D721Med (cell line): ENCODE measurements around the gene MAP1A.

Source experiments
- DNase-seq: peaks from one replicate; pipeline ENCODE4 v3.0.0; 2011; ENCODE audit warnings: low spot score; ENCODE audit not compliant: insufficient read length
- FAIRE-seq: peaks from 2 replicates; lab custom pipeline; 2011; peaks lifted over from hg19 to GRCh38; lab: Jason Lieb, UNC
- TF ChIP-seq, protein P1 (sequence below): IDR thresholded peaks from 2 replicates; pipeline ENCODE4 v1.5.1; 2012; ENCODE audit warnings: mild to moderate bottlenecking, control low read depth; ENCODE audit not compliant: insufficient read depth; ENCODE audit errors: missing control alignments

Gene MAP1A

DNA sequence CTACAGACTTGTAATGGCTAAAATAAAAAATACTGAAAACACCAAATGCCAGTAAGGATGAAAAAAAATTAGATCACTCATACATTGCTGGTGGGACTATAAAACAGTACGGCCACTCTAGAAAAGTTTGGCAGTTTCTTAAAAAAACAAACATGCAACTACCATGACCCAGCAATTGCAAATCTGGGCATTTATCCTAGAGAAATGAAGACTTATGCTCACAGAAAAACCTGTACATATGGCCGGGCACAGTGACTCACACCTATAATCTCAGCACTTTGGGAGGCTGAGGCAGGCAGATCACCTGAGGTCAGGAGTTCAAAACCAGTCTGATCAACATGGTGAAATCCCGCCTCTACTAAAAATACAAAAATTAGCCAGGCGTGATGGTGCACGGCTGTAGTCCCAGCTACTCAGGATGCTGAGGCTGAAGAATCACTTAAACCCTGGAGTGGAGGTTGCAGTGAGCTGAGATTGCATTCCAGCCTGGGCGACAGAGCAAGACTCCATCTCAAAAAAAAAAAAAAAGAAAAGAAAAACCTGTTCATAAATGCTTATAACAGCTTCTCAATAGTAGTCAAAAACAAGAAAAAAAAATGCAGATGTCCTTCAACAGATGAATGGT is 30.0 kb upstream of the MAP1A start:
- FAIRE-seq (no peak), DNase-seq (no peak)
- TF ChIP-seq, protein P1, sequence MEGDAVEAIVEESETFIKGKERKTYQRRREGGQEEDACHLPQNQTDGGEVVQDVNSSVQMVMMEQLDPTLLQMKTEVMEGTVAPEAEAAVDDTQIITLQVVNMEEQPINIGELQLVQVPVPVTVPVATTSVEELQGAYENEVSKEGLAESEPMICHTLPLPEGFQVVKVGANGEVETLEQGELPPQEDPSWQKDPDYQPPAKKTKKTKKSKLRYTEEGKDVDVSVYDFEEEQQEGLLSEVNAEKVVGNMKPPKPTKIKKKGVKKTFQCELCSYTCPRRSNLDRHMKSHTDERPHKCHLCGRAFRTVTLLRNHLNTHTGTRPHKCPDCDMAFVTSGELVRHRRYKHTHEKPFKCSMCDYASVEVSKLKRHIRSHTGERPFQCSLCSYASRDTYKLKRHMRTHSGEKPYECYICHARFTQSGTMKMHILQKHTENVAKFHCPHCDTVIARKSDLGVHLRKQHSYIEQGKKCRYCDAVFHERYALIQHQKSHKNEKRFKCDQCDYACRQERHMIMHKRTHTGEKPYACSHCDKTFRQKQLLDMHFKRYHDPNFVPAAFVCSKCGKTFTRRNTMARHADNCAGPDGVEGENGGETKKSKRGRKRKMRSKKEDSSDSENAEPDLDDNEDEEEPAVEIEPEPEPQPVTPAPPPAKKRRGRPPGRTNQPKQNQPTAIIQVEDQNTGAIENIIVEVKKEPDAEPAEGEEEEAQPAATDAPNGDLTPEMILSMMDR, result no peak

DNA sequence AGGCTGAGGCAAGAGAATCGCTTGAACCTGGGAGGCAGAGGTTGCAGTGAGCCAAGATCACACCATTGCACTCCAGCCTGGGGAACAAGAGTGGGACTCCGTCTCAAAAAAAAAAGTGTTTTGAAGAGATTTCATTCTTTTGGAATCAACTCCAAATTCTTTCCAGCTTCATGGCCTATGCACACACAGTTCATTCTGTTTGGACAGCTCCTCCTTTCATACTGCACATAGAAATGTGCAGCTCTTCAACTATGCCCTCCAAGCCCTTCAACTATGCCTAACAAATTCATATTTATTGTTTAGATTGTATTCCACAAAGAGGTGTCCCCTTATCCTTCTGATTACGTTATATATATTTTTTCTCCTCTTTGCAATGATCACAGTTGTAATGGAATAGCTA is 28.6 kb upstream of the MAP1A start:
- TF ChIP-seq, protein P1, result no peak
- DNase-seq (no peak), FAIRE-seq (no peak)

DNA sequence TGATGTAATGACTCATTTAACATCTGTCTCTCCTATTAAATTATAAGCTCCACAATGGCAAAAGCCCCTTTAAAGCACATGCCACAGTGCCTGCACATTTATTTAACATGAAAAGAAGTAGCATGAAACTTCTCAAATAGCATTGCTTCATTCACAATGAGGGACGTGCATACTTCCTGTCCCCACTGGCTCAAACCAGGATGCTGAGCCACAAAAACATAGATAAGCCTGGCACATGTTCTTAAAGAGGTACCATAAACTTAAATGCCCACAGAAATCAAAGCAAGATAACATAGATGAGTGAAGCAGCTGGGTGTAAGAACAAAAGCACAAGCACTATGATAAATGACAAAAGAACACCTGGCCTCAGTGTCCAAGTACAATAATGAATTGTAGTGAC is 28.2 kb upstream of the MAP1A start:
- no peak for DNase-seq
- TF ChIP-seq, protein P1, result no peak
- FAIRE-seq, result no peak

DNA sequence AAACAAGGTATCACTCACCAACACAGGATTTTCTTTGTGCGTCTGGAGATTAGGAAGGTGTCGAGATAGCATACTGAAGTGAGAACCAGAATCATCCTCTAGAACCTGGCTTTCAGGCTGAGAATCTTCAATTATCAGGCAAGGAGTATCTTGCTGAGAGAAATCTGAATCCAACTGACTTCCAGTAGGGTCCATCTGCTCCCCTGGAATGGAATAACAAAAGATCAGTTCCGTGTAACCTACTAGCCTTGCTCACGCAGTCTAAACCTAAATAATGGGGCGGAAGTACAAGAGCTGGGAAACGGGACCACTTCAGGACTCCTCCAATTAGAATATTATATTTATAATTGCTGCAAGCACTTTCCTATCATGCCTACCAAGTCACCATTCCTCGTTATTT is 25.1 kb upstream of the MAP1A start:
- no peak for DNase-seq
- TF ChIP-seq, protein P1, result no peak
- no peak for FAIRE-seq

DNA sequence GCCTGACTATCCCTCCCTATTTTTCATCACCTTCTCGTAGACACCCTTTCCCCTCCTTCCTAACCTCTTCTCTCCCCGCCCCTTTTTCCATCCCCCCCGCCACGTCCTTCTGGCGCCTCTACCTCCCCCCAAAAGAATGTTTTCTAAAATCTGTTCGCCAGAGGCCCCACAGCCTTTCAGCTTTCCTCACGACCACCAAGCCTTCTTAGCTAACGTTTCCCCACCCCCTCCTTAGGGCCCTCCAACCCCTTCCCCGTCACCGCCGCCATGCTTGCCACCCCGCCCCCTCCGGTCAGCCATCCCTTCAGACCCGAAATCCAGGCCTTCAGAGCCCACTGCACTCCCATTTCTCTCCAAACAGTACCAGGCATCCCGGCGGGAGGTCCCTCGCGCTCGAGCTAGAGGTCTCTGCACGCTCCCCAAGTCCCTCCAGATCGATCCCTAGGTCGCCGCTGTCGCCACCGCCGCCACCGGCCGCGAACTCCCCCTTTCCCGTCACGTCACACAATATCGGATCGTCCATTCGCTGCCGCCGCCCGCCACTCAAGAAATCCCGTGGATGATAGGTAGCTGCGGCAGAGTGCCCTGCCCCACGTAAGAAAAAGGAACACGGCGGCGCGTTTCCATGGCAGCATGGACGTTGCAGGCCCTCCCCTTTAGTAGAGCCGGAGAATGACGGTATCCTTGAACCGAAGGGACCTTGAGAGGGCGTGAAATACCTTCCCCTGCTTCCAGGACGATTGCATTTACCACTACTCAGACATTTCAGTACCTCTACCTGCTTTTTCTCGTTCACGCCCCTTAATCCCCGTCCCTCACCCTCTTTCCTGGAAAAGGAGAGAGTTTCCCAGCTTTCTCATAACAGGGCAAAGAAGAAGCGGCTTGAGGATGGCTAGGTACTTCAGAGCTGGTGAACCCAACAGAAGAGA is 24.5 kb upstream of the MAP1A start, which contains the start of gene TP53BP1:
Gene TP53BP1, minus strand, starts transcription at position 484 of the 929 bp plus-strand sequence. Its CDS starts 113 bp downstream, at position 371.
- no peak for FAIRE-seq
- DNase-seq, result peak; percentile 75
- TF ChIP-seq, protein P1, result no peak

DNA sequence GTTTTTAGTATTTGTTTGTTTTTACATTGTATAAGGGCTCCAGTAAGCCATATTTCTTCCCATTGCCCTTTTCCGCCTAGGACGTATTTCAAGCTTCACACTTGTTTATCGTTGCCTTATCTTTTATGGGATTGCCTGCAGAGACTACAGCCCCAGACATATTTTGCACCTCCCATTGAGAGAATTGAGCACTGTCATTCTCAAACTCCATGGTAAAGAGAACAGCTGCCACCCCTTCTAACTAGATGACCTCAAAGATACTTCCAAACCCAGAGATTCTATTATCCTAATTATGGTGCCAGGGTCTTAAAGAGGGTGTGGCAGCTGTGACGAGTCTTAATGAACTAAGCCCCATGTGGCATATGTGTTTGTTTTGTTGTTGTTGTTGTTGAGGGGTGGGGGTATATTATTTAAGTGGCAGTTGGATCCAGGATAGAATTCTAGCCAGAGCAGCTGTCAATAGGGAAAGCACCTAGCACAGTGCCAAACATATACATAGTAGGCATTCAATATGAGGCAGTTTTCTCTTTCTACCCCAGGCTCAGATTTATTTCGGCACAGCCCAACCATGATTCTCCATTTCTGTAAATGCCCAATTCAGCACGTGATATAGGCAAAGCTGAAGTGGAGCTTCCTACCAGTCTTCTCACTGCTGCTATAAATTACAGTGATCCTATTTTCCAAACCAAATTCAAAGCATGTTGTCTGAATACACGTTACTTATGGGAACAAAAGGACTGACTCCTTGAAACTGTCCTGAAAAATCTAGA is 23.5 kb upstream of the MAP1A start:
- TF ChIP-seq, protein P1, result no peak
- DNase-seq, result no peak
- no peak for FAIRE-seq
